Trophoblast cell (in vitro differentiated cells and primary cell): ENCODE data around the gene PTPN7.
"Not testable (repeated sequence)": the region's sequence is repeated elsewhere in the genome, so short reads cannot be mapped to it uniquely, and the experiment has no call there.

ENCODE experiments used
- DNase-seq, 2 donors: peaks; one replicate each; pipeline ENCODE4 v3.0.0-alpha.2; 2016
- H2AFZ ChIP-seq: 2 replicates; pipeline ENCODE4 v1.6.1; 2013; ENCODE audit warnings: low read length, moderate library complexity, mild to moderate bottlenecking; ENCODE audit not compliant: insufficient read depth, poor library complexity
- H2AK5ac ChIP-seq: 2 replicates; pipeline ENCODE4 v1.6.1; 2013; ENCODE audit warnings: mild to moderate bottlenecking, low read length
- H2BK120ac ChIP-seq: 2 replicates; pipeline ENCODE4 v1.6.1; 2013; ENCODE audit warnings: low read length, mild to moderate bottlenecking, moderate library complexity; ENCODE audit not compliant: insufficient read depth, poor library complexity
- H2BK12ac ChIP-seq: 2 replicates; pipeline ENCODE4 v1.6.1; 2013; ENCODE audit warnings: mild to moderate bottlenecking, low read length, moderate library complexity
- H2BK5ac ChIP-seq: 2 replicates; pipeline ENCODE4 v1.6.1; 2013; ENCODE audit warnings: low read length, low read depth, moderate library complexity, mild to moderate bottlenecking; ENCODE audit not compliant: poor library complexity
- H3K14ac ChIP-seq: 2 replicates; pipeline ENCODE4 v1.6.1; 2013; ENCODE audit warnings: mild to moderate bottlenecking, low read length
- H3K18ac ChIP-seq: 2 replicates; pipeline ENCODE4 v1.6.1; 2013; ENCODE audit warnings: mild to moderate bottlenecking, low read length
- H3K23ac ChIP-seq: 2 replicates; pipeline ENCODE4 v1.6.1; 2013; ENCODE audit warnings: low read length
- H3K27ac ChIP-seq: 2 replicates; pipeline ENCODE4 v1.5.1; 2013; ENCODE audit warnings: low read depth, mild to moderate bottlenecking, inconsistent platforms, low read length, moderate library complexity
- H3K27me3 ChIP-seq: 2 replicates; pipeline ENCODE4 v1.6.1; 2013; ENCODE audit warnings: inconsistent platforms, mild to moderate bottlenecking, low read length, moderate library complexity; ENCODE audit not compliant: insufficient read depth
- H3K36me3 ChIP-seq, 2 experiments: 1 replicate in 1 of 2; 2 replicates in 1 of 2; pipeline ENCODE4 v1.6.1; 2013; ENCODE audit warnings: low read length in 2 of 2, mild to moderate bottlenecking in 2 of 2, moderate library complexity in 1 of 2; ENCODE audit not compliant: insufficient read depth in 2 of 2, control insufficient read depth in 1 of 2
- H3K4ac ChIP-seq: 2 replicates; pipeline ENCODE4 v1.6.1; 2013; ENCODE audit warnings: low read depth, mild to moderate bottlenecking, low read length, moderate library complexity
- H3K4me1 ChIP-seq, 2 experiments: 1 replicate in 1 of 2; 2 replicates in 1 of 2; pipeline ENCODE4 v1.6.1; 2013; ENCODE audit warnings: low read length in 2 of 2, mild to moderate bottlenecking in 2 of 2, moderate library complexity in 1 of 2; ENCODE audit not compliant: insufficient read depth in 2 of 2, control insufficient read depth in 1 of 2
- H3K4me2 ChIP-seq: 2 replicates; pipeline ENCODE4 v1.6.1; 2013; ENCODE audit warnings: inconsistent platforms, mild to moderate bottlenecking, low read length, moderate library complexity
- H3K4me3 ChIP-seq: 2 replicates; pipeline ENCODE4 v1.5.1; 2013; ENCODE audit warnings: mild to moderate bottlenecking, low read depth, low read length, inconsistent platforms
- H3K79me1 ChIP-seq: one replicate; pipeline ENCODE4 v1.6.1; 2013; ENCODE audit warnings: low read length
- H3K79me2 ChIP-seq: 2 replicates; pipeline ENCODE4 v1.6.1; 2013; ENCODE audit warnings: low read length, mild to moderate bottlenecking; ENCODE audit not compliant: control insufficient read depth, insufficient read depth, poor library complexity
- H3K9ac ChIP-seq: 2 replicates; pipeline ENCODE4 v1.6.1; 2013; ENCODE audit warnings: mild to moderate bottlenecking, low read length
- H3K9me3 ChIP-seq: 2 replicates; pipeline ENCODE4 v1.6.1; 2013; ENCODE audit warnings: low read depth, mild to moderate bottlenecking, control low read depth, inconsistent platforms, low read length; ENCODE audit not compliant: insufficient read depth
- H4K12ac ChIP-seq: 2 replicates; pipeline ENCODE4 v1.6.1; 2013; ENCODE audit warnings: low read depth, mild to moderate bottlenecking, low read length, moderate library complexity
- H4K8ac ChIP-seq: 2 replicates; pipeline ENCODE4 v1.6.1; 2013; ENCODE audit warnings: low read depth, mild to moderate bottlenecking, low read length, moderate library complexity
- H4K91ac ChIP-seq: one replicate; pipeline ENCODE4 v1.6.1; 2013; ENCODE audit warnings: low read depth, mild to moderate bottlenecking, low read length, moderate library complexity
- WGBS: extraction: QIAGEN DNeasy Blood & Tissue Kit; methylation state at CpG from one replicate; pipeline ENCODE4 v1.1.7; 2013; ENCODE audit warnings: missing lambda C conversion rate; ENCODE audit not compliant: insufficient read length, insufficient coverage; ENCODE audit errors: extremely low coverage; 5-methylcytosine and 5-hydroxymethylcytosine counted together

Gene PTPN7

DNA sequence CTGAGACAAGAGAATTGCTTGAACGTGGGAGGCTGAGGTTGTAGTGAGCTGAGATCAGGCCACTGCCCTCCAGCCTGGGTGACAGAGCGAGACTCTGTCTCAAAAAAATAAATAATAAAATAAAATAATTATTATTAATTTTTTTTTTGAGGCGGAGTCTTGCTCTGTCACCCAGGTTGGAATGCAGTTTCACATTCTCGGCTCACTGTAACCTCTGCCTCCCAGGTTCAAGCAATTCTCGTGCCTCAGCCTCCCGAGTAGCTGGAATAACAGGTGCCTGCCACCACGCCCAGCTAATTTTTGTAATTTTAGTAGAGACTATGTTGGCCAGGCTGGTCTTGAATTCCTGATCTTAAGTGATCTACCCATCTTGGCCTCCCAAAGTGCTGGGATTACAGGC, 48.8 kb downstream of the PTPN7 start:
- H2BK12ac ChIP-seq, H3K23ac ChIP-seq, H3K9ac ChIP-seq, H3K36me3 ChIP-seq, H3K14ac ChIP-seq, H4K12ac ChIP-seq, H2BK5ac ChIP-seq, H2AFZ ChIP-seq, H3K9me3 ChIP-seq, H2AK5ac ChIP-seq, H3K4me3 ChIP-seq, H4K8ac ChIP-seq, H3K18ac ChIP-seq, H4K91ac ChIP-seq, H3K4me2 ChIP-seq, H3K27me3 ChIP-seq, H3K27ac ChIP-seq, H3K4ac ChIP-seq, H3K79me2 ChIP-seq, H2BK120ac ChIP-seq: not testable (repeated sequence)
- peaks cover 11% of the 10 kb centered on the region for H3K79me1 ChIP-seq
- peaks cover 5 to 11% of the 10 kb centered on the region in 2 experiments for H3K4me1 ChIP-seq
- no CpG with 5 or more reads among the region's 7 CpGs for WGBS
- peak in 1 of 2 donors; percentile 42 for DNase-seq

DNA sequence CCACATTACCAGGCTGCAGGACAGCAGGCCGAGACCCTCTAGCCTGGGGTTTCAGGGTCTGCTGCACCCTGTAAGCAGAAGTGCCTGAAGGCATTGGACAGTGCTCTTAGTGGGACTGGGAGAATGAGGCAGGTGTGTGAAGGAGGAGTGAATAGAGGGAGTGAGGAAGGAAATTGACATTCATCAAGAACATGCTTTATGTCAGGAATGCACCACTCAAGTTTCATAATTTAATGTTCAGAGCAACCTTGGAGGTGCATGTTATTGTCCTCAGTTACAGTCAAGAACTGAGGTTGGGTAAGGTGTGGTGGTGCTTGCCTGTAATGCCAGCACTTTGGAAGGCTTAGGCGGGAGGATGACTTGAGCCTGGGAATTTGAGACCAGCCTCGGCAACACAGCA, 49.4 kb downstream of the PTPN7 start:
- H3K4me2 ChIP-seq, result no peak overlapping the region
- no peak overlapping the region for H4K91ac ChIP-seq
- H3K36me3 ChIP-seq, result no peaks in the 10 kb centered on the region
- peaks cover 15% of the 10 kb centered on the region for H3K79me1 ChIP-seq
- no peak overlapping the region for H2BK12ac ChIP-seq
- no peak overlapping the region for H3K4ac ChIP-seq
- H3K27me3 ChIP-seq, result no peaks in the 10 kb centered on the region
- H3K9me3 ChIP-seq, result no peaks in the 10 kb centered on the region
- H3K14ac ChIP-seq, result no peak overlapping the region
- no peak overlapping the region for H3K4me3 ChIP-seq
- no peak overlapping the region for H2AFZ ChIP-seq
- no peak overlapping the region for H2BK120ac ChIP-seq
- peak in 1 of 2 donors; percentile 18 for DNase-seq
- H4K12ac ChIP-seq, result no peak overlapping the region
- H2BK5ac ChIP-seq, result no peak overlapping the region
- no peak overlapping the region for H3K18ac ChIP-seq
- peaks cover 3% of the 10 kb centered on the region for H3K79me2 ChIP-seq
- H3K23ac ChIP-seq, result no peak overlapping the region
- no peak overlapping the region for H3K27ac ChIP-seq
- peak overlapping the region; percentile 82 for H2AK5ac ChIP-seq
- H3K4me1 ChIP-seq, result peaks cover 11 to 17% of the 10 kb centered on the region in 2 experiments
- H3K9ac ChIP-seq, result no peak overlapping the region
- no CpG with 5 or more reads among the region's 3 CpGs for WGBS
- H4K8ac ChIP-seq, result no peak overlapping the region

DNA sequence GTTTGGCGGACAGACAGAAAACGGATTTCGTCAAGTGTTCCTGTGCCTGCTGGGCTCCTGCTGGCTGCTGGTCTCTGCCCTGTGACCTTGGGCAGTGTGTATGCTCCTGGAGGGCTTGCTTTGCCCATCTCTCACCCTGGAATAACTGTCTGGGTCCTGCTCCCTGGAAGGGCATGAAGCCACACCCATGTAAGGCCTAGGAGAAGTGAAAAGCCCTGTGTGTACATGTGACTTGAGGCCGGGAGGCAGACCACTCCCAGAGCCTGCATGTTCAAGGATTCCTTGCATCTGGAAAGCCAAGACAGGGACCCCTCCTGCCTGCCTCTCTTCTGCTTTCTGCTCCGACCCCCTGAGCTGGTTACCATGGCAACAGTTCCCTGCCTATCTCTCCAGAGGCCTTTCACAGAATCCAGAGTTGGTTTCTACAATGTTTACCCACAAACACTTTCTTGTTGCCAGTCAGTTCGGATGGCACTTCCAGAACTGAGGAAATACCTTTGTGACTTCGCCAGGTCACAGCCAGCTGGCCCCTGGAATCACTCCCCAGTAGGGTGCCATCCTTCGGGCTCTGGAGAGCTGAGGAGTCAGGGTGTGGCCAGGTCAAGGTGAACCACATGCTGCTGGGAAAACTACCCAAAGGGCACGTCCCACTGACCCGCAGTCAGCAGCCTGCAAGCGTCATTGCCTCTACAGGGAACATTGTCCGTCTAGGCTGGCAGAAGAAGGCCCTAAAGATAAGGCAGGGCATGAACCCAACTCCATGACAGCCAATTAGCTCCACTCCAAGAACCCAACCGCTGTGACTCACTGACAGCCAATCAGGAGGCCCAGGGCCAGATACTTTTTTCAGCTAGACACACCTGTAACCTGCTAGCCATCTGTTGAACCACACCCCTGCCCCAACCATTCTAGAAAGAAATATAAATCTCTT, 52.3 kb downstream of the PTPN7 start:
- H2AFZ ChIP-seq, result no peak overlapping the region
- no CpG with 5 or more reads among the region's 13 CpGs for WGBS
- peak overlapping the region; percentile 65 for H2BK12ac ChIP-seq
- DNase-seq, result no peak
- no peaks in the 10 kb centered on the region for H3K36me3 ChIP-seq
- H3K4ac ChIP-seq, result no peak overlapping the region
- H2BK120ac ChIP-seq, result no peak overlapping the region
- no peak overlapping the region for H4K8ac ChIP-seq
- peak overlapping the region; percentile 12 for H2BK5ac ChIP-seq
- H4K12ac ChIP-seq, result no peak overlapping the region
- no peak overlapping the region for H3K14ac ChIP-seq
- H2AK5ac ChIP-seq, result peak overlapping the region; percentile 71
- no peaks in the 10 kb centered on the region for H3K9me3 ChIP-seq
- no peak overlapping the region for H3K9ac ChIP-seq
- H3K79me2 ChIP-seq, result peaks cover 3% of the 10 kb centered on the region
- no peak overlapping the region for H3K27ac ChIP-seq
- no peaks in the 10 kb centered on the region for H3K27me3 ChIP-seq
- H3K79me1 ChIP-seq, result peaks cover 17% of the 10 kb centered on the region
- H3K4me1 ChIP-seq, result peaks cover 14 to 17% of the 10 kb centered on the region in 2 experiments
- no peak overlapping the region for H3K23ac ChIP-seq
- H3K4me3 ChIP-seq, result no peak overlapping the region
- H3K4me2 ChIP-seq, result no peak overlapping the region
- H3K18ac ChIP-seq, result no peak overlapping the region
- H4K91ac ChIP-seq, result peak overlapping the region; percentile 97

DNA sequence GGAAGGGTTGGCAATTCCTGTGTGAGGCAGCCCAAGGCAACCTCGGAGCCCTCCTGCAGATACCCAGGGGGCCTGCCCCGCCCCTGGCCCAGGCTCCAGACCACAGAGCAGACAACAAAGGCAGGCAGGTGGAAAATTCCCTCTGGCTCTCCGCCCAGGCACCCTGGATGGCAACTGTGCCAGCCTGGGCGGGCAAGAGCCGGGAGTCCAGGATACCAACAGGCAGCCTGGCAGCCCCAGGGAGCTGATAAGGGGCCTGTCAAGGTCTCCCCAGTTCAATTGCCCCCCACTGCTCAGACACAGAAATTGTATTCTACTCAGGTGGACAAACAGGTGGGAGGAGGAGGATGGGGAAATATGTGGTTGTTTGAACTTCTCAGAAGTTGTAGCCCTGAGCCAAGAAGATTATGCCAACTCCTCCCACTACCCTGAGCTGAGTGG, 53.1 kb downstream of the PTPN7 start:
- Histone ChIP-seq H4K8ac (no peak overlapping the region), H3K4me1 (peaks cover 14% of the 10 kb centered on the region in 2 experiments), H3K4me3 (no peak overlapping the region), H3K9me3 (no peaks in the 10 kb centered on the region), H2BK12ac (peak overlapping the region; percentile 95), H3K18ac (peak overlapping the region; percentile 11), H3K4ac (no peak overlapping the region), H4K12ac (no peak overlapping the region), H3K27ac (no peak overlapping the region), H2AFZ (no peak overlapping the region), H2BK5ac (peak overlapping the region; percentile 12), H4K91ac (peak overlapping the region; percentile 97), H2BK120ac (peak overlapping the region; percentile 87), H3K14ac (peak overlapping the region; percentile 94), H3K27me3 (no peaks in the 10 kb centered on the region), H2AK5ac (peak overlapping the region; percentile 71), H3K79me2 (peaks cover 3% of the 10 kb centered on the region), H3K36me3 (no peaks in the 10 kb centered on the region), H3K9ac (no peak overlapping the region), H3K23ac (no peak overlapping the region), H3K4me2 (no peak overlapping the region), H3K79me1 (peaks cover 15% of the 10 kb centered on the region)
- WGBS, result no CpG with 5 or more reads among the region's 5 CpGs
- DNase-seq, result no peak
